Measurements from ENCODE around the gene AKAP7.

GRCh38 chr6:131213501-131213990 lies 78.3 kb downstream of the AKAP7 start:
- TF ChIP-seq, protein P1, sequence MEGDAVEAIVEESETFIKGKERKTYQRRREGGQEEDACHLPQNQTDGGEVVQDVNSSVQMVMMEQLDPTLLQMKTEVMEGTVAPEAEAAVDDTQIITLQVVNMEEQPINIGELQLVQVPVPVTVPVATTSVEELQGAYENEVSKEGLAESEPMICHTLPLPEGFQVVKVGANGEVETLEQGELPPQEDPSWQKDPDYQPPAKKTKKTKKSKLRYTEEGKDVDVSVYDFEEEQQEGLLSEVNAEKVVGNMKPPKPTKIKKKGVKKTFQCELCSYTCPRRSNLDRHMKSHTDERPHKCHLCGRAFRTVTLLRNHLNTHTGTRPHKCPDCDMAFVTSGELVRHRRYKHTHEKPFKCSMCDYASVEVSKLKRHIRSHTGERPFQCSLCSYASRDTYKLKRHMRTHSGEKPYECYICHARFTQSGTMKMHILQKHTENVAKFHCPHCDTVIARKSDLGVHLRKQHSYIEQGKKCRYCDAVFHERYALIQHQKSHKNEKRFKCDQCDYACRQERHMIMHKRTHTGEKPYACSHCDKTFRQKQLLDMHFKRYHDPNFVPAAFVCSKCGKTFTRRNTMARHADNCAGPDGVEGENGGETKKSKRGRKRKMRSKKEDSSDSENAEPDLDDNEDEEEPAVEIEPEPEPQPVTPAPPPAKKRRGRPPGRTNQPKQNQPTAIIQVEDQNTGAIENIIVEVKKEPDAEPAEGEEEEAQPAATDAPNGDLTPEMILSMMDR (IDR thresholded peaks at IDR 0.05), result no peak
- no peak for TF ChIP-seq POLR2A (IDR thresholded peaks at IDR 0.05)

All from lower leg skin (tissue), 3 donors.